IPS DF 4.7 (cell line): ENCODE results near the gene KCNH3.
"Not testable (repeated sequence)": the region's sequence is repeated elsewhere in the genome, so short reads cannot be mapped to it uniquely, and the experiment has no call there.

Experiments
- DNase-seq: peaks from one replicate; pipeline ENCODE4 v3.0.0-alpha.2; 2013; ENCODE audit warnings: low spot score; ENCODE audit errors: extremely low read depth

KCNH3 gene

DNA sequence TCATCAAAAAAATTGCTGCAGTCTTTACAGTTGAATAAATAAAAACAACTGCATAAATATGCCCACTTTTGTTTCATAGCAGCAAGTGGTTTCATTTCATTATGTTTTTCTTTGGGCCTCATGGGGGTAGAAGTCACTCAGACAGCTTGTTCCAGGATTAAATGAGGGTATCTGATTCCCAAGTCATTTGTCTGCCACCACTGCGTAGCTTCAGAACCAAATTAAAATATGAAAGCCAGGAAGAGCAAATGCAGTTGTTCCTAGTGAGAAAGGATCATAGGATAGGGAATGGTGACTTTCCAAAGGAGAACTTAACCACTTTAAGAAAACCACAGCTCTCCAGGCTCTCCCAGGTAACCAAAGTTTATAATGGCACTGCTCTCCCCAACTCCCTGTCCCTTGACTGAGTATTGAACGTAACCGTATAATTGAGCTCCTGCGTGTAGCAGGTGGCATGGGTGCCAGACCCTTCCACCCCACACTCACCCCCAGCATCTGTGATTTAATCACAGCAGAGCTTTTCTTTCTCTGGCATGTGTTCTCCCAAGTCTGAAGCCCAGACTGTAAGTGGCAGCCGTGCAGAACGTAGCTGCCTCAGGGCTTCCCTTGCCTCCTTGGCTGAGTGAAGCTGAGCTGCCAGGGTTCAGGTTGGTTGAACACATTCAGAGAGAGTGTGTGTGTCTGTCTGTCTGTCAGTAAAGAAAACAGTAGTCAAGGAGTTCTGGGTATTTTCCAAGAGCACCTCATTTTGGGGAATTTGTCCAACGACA, 11.3 kb upstream of the KCNH3 start:
- DNase-seq, result no peak

DNA sequence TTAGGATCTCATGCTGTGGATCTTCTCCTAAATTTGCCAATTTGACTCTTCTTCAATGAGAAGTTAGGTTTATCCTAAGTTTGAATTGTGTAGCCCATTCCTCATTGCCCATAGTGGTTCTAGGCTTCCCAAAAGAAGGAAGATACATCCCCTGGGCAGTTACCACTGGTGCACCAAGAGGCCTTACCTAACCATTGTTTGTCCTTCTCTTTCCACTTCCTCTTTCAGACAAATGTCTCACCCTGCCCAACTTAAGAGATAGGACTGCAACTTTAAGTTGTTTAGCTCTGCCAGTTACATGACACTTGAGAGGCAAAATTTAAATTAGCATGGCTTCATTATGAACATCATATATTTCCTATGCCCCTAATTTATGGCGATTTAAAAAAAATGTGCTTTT, 9.4 kb upstream of the KCNH3 start:
- DNase-seq, result no peak

DNA sequence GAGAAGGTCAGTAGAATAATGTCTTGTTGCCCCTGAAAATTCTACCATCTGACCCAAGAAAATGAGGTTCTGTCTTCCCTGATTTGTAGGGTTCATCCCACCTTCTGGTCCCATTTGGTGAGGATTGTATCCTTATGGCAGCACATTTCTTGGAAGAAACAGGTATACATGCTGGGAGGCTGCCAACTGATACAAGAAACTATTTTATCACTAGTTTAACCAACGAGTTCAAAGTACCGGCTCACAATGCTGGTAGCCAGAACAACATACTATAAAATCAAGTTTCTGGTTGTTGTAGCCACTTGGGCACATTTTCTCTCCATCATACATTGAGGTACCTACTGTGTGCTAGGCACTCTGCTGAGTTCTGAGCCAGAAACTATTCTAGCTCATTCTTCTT, 7.1 kb upstream of the KCNH3 start:
- DNase-seq, result no peak

DNA sequence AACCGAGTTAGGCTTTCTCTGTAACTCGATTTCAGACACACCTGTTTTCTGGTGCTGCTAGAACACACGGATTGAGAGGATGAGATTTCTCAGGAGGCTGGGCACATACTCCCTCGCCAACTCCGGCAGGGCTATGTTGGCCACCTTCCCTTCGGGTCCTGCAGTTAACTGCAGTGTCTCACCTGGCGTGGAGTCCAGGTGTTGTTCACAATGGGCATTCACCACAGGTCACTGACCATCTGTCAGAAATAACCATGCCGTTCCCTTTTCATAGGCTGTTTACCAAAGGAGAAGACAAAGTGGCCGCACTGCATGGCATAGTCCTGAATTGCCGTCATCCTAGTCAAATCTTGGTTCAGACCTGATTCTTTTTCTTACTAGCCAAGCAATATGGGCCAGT, 5.5 kb upstream of the KCNH3 start:
- no peak for DNase-seq

GRCh38 chr12:49534122-49534521, 4.7 kb upstream of the KCNH3 start:
- DNase-seq, result not testable (repeated sequence)

GRCh38 chr12:49534731-49535278, 4.0 kb upstream of the KCNH3 start:
- no peak for DNase-seq

- DNase-seq, result no peak
Measured at GRCh38 chr12:49535921-49536525, 2.8 kb upstream of the KCNH3 start.

GRCh38 chr12:49536526-49537071, 2.2 kb upstream of the KCNH3 start:
- DNase-seq, result no peak

DNA sequence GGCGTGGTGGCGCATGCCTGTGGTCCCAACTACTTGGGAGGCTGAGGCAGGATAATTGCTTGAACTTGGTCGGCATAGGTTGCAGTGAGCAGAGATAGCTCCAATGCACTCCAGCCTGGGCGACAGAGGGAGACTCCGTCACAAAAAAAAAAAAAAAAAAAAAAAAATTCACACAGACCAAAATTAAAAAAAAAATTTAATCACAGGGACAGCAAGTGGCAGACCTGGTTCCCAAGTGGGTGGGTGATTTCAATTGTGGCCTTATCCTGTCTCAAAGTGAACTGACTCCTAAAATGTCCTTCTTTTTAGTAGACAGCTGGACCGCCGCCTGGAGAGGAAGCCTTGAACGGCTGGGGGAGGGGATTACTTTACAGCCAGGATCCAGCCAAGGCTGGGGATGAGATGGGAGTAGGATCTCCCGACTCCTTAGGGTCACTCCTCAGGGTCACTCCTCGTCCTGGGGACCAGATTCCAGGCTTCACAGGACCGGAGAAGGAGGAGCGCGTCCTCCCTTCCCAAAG, 1.5 kb upstream of the KCNH3 start:
- no peak for DNase-seq

- DNase-seq, result no peak
Measured at GRCh38 chr12:49537752-49538509, 899 bp upstream of the KCNH3 start.

GRCh38 chr12:49539406-49540228, 787 bp downstream of the KCNH3 start:
- no peak for DNase-seq

DNA sequence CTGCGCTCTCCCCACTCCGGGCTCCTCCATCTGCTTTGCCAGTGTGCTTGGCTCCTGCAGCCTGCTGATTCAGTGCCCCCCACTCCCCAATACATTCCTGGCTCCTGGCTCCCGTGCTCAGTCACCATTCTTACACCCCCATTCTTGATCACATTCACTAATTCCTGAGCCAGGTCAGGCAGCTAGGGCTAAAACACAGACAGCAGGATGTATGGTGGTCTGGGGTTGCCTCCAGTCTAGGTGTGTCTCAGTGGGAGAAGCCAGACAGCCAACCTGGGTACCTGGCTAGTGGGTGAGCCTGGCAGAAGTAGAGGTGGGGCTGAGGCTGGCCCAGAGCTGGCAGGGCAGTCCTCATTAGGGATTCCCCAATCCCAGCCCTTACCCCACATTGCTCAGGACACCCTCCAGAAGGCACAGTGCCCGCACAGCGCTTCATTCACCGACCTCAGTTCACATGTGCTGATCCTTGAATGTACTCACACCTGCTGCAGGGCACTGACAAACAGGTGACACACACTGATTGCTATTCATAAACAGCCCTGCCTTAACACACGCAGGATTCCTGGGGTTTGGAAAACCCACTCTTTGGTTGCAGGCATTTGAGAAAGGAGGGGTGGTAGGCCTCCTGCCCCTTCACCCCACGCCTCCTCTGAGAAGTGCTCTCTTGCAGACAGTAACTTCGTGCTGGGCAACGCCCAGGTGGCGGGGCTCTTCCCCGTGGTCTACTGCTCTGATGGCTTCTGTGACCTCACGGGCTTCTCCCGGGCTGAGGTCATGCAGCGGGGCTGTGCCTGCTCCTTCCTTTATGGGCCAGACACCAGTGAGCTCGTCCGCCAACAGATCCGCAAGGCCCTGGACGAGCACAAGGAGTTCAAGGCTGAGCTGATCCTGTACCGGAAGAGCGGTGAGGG, 1.7 kb downstream of the KCNH3 start:
- no peak for DNase-seq

GRCh38 chr12:49541140-49541861, 2.5 kb downstream of the KCNH3 start:
- DNase-seq, result no peak

DNA sequence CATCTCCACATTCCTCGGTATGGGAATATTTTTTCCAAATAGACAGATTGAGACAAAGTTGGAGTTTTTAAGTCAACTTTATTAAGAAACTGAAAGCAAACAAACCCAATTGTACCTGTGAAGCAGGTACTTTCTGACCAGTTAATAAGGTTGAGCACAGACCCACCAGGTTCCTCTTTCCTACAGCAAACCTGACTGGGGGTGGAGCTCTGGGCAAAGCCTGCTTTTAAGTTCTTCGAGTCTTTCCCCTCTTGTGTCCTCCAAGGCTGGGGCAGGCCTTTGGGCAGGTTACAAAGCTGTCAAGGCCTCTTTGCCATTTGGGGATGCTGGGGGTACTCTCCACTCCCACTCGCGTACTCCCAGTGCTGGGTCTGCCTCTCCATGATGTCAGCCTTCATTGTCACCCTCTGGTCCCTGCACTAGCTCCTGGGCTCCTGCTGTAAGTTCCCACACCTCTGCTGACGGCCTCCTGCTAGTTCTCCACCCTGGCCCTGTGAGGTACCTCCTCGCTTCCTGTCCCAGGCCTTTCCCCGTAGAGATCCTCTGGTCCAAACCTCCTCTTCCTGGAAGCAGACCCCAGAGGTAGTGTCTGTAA, 3.2 kb downstream of the KCNH3 start:
- no peak for DNase-seq

DNA sequence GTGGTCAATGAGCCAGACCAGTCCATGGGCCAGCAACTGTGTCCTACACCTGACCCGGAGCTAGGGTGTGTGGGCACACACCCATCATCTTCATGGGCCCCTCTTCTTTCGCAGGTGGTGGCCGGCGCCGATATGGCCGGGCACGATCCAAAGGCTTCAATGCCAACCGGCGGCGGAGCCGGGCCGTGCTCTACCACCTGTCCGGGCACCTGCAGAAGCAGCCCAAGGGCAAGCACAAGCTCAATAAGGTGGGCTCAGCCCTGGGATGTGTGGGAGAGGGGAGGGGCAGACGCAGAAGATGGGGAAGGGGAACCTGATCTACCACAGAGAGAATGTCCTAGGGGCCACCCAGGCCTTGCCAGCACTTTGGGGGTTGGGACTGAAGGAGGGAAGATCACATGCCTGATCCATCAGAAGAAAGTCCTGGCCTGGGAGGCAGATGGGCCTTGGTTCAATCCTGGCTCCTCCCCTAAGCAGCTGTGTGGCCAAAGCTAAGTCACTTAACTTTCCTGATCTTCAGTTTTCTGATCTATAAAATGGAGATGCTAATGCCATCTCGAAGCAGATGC, 3.8 kb downstream of the KCNH3 start:
- no peak for DNase-seq

- DNase-seq, result no peak
Measured at GRCh38 chr12:49543221-49543913, 4.5 kb downstream of the KCNH3 start.

GRCh38 chr12:49543914-49544815, 5.3 kb downstream of the KCNH3 start:
- DNase-seq, result no peak
